GM13976 (cell line): ENCODE data around the gene CARNS1.

Source experiments
- DNase-seq: peaks from one replicate; pipeline ENCODE4 v3.0.0; 2012; ENCODE audit warnings: low spot score
- in situ Hi-C: fragments of 300-500 bp; cut with MboI; formaldehyde crosslinking; loops from one replicate; pipeline ENCODE4 v1.12.0; 2022; ENCODE audit warnings: low sequenced_read_pairs, mixed read lengths, inconsistent platforms; ENCODE audit not compliant: unreplicated experiment
- TF ChIP-seq, protein P1 (sequence below): IDR thresholded peaks from 2 replicates; pipeline ENCODE4 v1.5.1; 2012; ENCODE audit warnings: borderline replicate concordance, mild to moderate bottlenecking; ENCODE audit not compliant: insufficient read depth; ENCODE audit errors: extremely low read depth, missing control alignments, control extremely low read depth

Gene CARNS1

DNA sequence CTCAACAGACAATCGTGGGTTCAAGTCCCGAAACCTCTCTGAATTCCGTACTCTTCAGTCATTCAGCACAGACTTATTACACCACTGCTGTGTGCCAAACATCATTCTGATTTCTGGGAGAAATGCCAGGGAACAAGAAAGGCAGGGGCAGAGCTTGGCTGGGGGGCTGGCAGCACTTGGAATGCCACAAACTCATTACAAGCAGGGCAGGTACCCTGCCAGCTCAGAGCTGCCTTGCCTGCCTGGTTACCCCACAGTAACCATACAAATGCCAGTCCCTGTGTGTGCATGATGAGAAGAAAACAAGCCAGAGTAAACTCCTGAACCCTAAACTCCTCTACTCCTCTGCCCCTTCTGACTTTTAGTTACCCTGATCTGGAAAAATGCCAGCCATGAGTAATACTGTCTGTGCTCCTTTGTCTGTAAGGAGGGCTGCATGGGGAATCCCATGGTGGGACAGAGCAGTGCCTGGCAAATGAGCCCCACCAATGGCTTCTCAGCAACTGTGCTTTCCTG lies 30.6 kb upstream of the CARNS1 start:
- DNase-seq, result no peak
- in situ Hi-C loops, result loop anchor here (10.0 kb wide), 2 partner anchors 120 kb away; partner anchors contain the start of genes CDK2AP2, GRK2 and PITPNM1
- TF ChIP-seq, protein P1, sequence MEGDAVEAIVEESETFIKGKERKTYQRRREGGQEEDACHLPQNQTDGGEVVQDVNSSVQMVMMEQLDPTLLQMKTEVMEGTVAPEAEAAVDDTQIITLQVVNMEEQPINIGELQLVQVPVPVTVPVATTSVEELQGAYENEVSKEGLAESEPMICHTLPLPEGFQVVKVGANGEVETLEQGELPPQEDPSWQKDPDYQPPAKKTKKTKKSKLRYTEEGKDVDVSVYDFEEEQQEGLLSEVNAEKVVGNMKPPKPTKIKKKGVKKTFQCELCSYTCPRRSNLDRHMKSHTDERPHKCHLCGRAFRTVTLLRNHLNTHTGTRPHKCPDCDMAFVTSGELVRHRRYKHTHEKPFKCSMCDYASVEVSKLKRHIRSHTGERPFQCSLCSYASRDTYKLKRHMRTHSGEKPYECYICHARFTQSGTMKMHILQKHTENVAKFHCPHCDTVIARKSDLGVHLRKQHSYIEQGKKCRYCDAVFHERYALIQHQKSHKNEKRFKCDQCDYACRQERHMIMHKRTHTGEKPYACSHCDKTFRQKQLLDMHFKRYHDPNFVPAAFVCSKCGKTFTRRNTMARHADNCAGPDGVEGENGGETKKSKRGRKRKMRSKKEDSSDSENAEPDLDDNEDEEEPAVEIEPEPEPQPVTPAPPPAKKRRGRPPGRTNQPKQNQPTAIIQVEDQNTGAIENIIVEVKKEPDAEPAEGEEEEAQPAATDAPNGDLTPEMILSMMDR, result no peak

- no peak for DNase-seq
- TF ChIP-seq, protein P1, result no peak
- in situ Hi-C loops, result loop anchor here (10.0 kb wide), 2 partner anchors 118 to 122 kb away; partner anchors contain the start of genes CDK2AP2, GRK2 and PITPNM1
Observed at GRCh38 chr11:67387069-67387468, 28.4 kb upstream of the CARNS1 start.

DNA sequence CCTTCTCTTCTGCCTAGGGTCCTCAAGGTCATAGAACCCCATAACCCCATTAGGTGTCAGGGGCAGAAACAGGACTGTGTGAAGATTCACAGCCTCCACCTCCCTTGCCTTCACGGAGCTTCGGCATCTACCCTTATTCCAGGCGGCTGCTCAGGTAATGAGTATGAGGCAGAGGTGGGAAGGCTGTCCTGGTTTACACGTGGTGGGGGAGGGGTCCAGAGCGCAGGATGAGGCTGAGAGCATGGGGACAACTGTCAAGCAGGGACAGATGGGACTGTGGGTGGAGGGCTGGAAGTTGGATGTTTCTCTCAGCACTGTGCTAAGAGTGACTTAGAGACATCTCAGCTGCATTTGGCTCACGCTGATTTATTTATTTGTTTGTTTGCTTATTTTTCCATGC lies 28.0 kb upstream of the CARNS1 start:
- TF ChIP-seq, protein P1, result no peak
- no peak for DNase-seq
- in situ Hi-C loops, result loop anchor here (10.0 kb wide), 2 partner anchors 117 to 123 kb away; partner anchors contain the start of genes CDK2AP2, GRK2 and PITPNM1

- TF ChIP-seq, protein P1, result peak; percentile 78
- peak; percentile 72 for DNase-seq
- in situ Hi-C loops, result loop anchor here (10.0 kb wide), 2 partner anchors 115 to 125 kb away; partner anchors contain the start of genes CDK2AP2, GRK2 and PITPNM1
Observed at GRCh38 chr11:67389477-67389876, 26.0 kb upstream of the CARNS1 start.

DNA sequence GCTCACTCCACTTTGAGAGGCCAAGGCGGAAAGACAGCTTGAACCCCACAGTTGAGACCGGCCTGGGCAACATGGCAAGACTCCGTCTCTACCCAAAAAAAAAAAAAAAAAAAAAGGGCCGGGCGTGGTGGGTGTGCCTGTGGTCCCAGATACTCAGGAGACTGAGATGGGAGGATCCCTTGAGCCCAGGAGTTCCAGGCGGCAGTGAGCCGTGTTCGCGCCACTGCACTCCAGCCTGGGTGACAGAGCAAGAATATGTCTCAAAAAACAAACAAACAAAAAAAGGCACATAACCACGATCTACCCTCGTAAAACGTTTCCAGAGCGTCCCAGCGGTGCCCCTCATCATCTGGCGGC lies 24.6 kb upstream of the CARNS1 start:
- in situ Hi-C loops, result no loop called here
- TF ChIP-seq, protein P1, result no peak
- no peak for DNase-seq

GRCh38 chr11:67391304-67392182 lies 23.9 kb upstream of the CARNS1 start, which contains the start of gene RAD9A:
Gene RAD9A, plus strand, starts transcription at chr11:67391986. Its CDS starts 59 bp downstream, at chr11:67392045.
- peak; percentile 99 for DNase-seq
- in situ Hi-C loops, result no loop called here
- TF ChIP-seq, protein P1, result no peak
